Trophoblast cell (in vitro differentiated cells and primary cell): ENCODE measurements around the gene THADA.
"Not testable (repeated sequence)": the region's sequence is repeated elsewhere in the genome, so short reads cannot be mapped to it uniquely, and the experiment has no call there.

Source experiments
- DNase-seq, 2 donors: peaks; one replicate each; pipeline ENCODE4 v3.0.0-alpha.2; 2016
- H2AFZ ChIP-seq: 2 replicates; pipeline ENCODE4 v1.6.1; 2013; ENCODE audit warnings: low read length, moderate library complexity, mild to moderate bottlenecking; ENCODE audit not compliant: insufficient read depth, poor library complexity
- H2AK5ac ChIP-seq: 2 replicates; pipeline ENCODE4 v1.6.1; 2013; ENCODE audit warnings: mild to moderate bottlenecking, low read length
- H2BK120ac ChIP-seq: 2 replicates; pipeline ENCODE4 v1.6.1; 2013; ENCODE audit warnings: low read length, mild to moderate bottlenecking, moderate library complexity; ENCODE audit not compliant: insufficient read depth, poor library complexity
- H2BK12ac ChIP-seq: 2 replicates; pipeline ENCODE4 v1.6.1; 2013; ENCODE audit warnings: mild to moderate bottlenecking, low read length, moderate library complexity
- H2BK5ac ChIP-seq: 2 replicates; pipeline ENCODE4 v1.6.1; 2013; ENCODE audit warnings: low read length, low read depth, moderate library complexity, mild to moderate bottlenecking; ENCODE audit not compliant: poor library complexity
- H3K14ac ChIP-seq: 2 replicates; pipeline ENCODE4 v1.6.1; 2013; ENCODE audit warnings: mild to moderate bottlenecking, low read length
- H3K18ac ChIP-seq: 2 replicates; pipeline ENCODE4 v1.6.1; 2013; ENCODE audit warnings: mild to moderate bottlenecking, low read length
- H3K23ac ChIP-seq: 2 replicates; pipeline ENCODE4 v1.6.1; 2013; ENCODE audit warnings: low read length
- H3K27ac ChIP-seq: 2 replicates; pipeline ENCODE4 v1.5.1; 2013; ENCODE audit warnings: low read depth, mild to moderate bottlenecking, inconsistent platforms, low read length, moderate library complexity
- H3K27me3 ChIP-seq: 2 replicates; pipeline ENCODE4 v1.6.1; 2013; ENCODE audit warnings: inconsistent platforms, mild to moderate bottlenecking, low read length, moderate library complexity; ENCODE audit not compliant: insufficient read depth
- H3K36me3 ChIP-seq, 2 experiments: 1 replicate in 1 of 2; 2 replicates in 1 of 2; pipeline ENCODE4 v1.6.1; 2013; ENCODE audit warnings: low read length in 2 of 2, mild to moderate bottlenecking in 2 of 2, moderate library complexity in 1 of 2; ENCODE audit not compliant: insufficient read depth in 2 of 2, control insufficient read depth in 1 of 2
- H3K4ac ChIP-seq: 2 replicates; pipeline ENCODE4 v1.6.1; 2013; ENCODE audit warnings: low read depth, mild to moderate bottlenecking, low read length, moderate library complexity
- H3K4me1 ChIP-seq, 2 experiments: 1 replicate in 1 of 2; 2 replicates in 1 of 2; pipeline ENCODE4 v1.6.1; 2013; ENCODE audit warnings: low read length in 2 of 2, mild to moderate bottlenecking in 2 of 2, moderate library complexity in 1 of 2; ENCODE audit not compliant: insufficient read depth in 2 of 2, control insufficient read depth in 1 of 2
- H3K4me2 ChIP-seq: 2 replicates; pipeline ENCODE4 v1.6.1; 2013; ENCODE audit warnings: inconsistent platforms, mild to moderate bottlenecking, low read length, moderate library complexity
- H3K4me3 ChIP-seq: 2 replicates; pipeline ENCODE4 v1.5.1; 2013; ENCODE audit warnings: mild to moderate bottlenecking, low read depth, low read length, inconsistent platforms
- H3K79me1 ChIP-seq: one replicate; pipeline ENCODE4 v1.6.1; 2013; ENCODE audit warnings: low read length
- H3K79me2 ChIP-seq: 2 replicates; pipeline ENCODE4 v1.6.1; 2013; ENCODE audit warnings: low read length, mild to moderate bottlenecking; ENCODE audit not compliant: control insufficient read depth, insufficient read depth, poor library complexity
- H3K9ac ChIP-seq: 2 replicates; pipeline ENCODE4 v1.6.1; 2013; ENCODE audit warnings: mild to moderate bottlenecking, low read length
- H3K9me3 ChIP-seq: 2 replicates; pipeline ENCODE4 v1.6.1; 2013; ENCODE audit warnings: low read depth, mild to moderate bottlenecking, control low read depth, inconsistent platforms, low read length; ENCODE audit not compliant: insufficient read depth
- H4K12ac ChIP-seq: 2 replicates; pipeline ENCODE4 v1.6.1; 2013; ENCODE audit warnings: low read depth, mild to moderate bottlenecking, low read length, moderate library complexity
- H4K8ac ChIP-seq: 2 replicates; pipeline ENCODE4 v1.6.1; 2013; ENCODE audit warnings: low read depth, mild to moderate bottlenecking, low read length, moderate library complexity
- H4K91ac ChIP-seq: one replicate; pipeline ENCODE4 v1.6.1; 2013; ENCODE audit warnings: low read depth, mild to moderate bottlenecking, low read length, moderate library complexity
- WGBS: extraction: QIAGEN DNeasy Blood & Tissue Kit; methylation state at CpG from one replicate; pipeline ENCODE4 v1.1.7; 2013; ENCODE audit warnings: missing lambda C conversion rate; ENCODE audit not compliant: insufficient read length, insufficient coverage; ENCODE audit errors: extremely low coverage; 5-methylcytosine and 5-hydroxymethylcytosine counted together

The THADA gene

GRCh38 chr2:43191947-43192516 is 403.8 kb downstream of the THADA start:
- H3K9me3 ChIP-seq: no peaks in the 10 kb centered on the region

GRCh38 chr2:43190311-43191052 is 405.4 kb downstream of the THADA start:
- H3K9ac ChIP-seq: no peak overlapping the region
- H3K4me1 ChIP-seq: peaks cover 17 to 18% of the 10 kb centered on the region in 2 experiments
- H3K27me3 ChIP-seq: no peaks in the 10 kb centered on the region
- H3K4me2 ChIP-seq: no peak overlapping the region
- H4K8ac ChIP-seq: no peak overlapping the region
- peaks cover 2% of the 10 kb centered on the region for H3K79me2 ChIP-seq
- no peak overlapping the region for H3K14ac ChIP-seq
- H3K79me1 ChIP-seq: peaks cover 7% of the 10 kb centered on the region
- no peak overlapping the region for H3K4ac ChIP-seq
- WGBS: no CpG with 5 or more reads among the region's 10 CpGs
- H3K18ac ChIP-seq: no peak overlapping the region
- H2BK5ac ChIP-seq: no peak overlapping the region
- DNase-seq: no peak
- H2BK120ac ChIP-seq: no peak overlapping the region
- peak overlapping the region; percentile 22 for H2AK5ac ChIP-seq
- H4K12ac ChIP-seq: no peak overlapping the region
- no peaks in the 10 kb centered on the region for H3K9me3 ChIP-seq
- H3K27ac ChIP-seq: no peak overlapping the region
- H2BK12ac ChIP-seq: no peak overlapping the region
- no peak overlapping the region for H2AFZ ChIP-seq
- H3K23ac ChIP-seq: no peak overlapping the region
- H3K4me3 ChIP-seq: no peak overlapping the region
- H3K36me3 ChIP-seq: no peaks in the 10 kb centered on the region
- no peak overlapping the region for H4K91ac ChIP-seq

More at GRCh38 chr2:43191947-43192516, 403.8 kb downstream of the THADA start:
- H3K4me2 ChIP-seq: no peak overlapping the region
- H3K27ac ChIP-seq: no peak overlapping the region
- H3K14ac ChIP-seq: no peak overlapping the region
- H3K18ac ChIP-seq: no peak overlapping the region
- no peak overlapping the region for H2BK120ac ChIP-seq
- H3K9ac ChIP-seq: no peak overlapping the region
- no peak overlapping the region for H2AFZ ChIP-seq
- no peak overlapping the region for H2BK12ac ChIP-seq
- no peak overlapping the region for H3K23ac ChIP-seq
- no peak for DNase-seq
- no peak overlapping the region for H3K4ac ChIP-seq
- no peaks in the 10 kb centered on the region for H3K27me3 ChIP-seq
- H4K91ac ChIP-seq: no peak overlapping the region
- no peak overlapping the region for H3K4me3 ChIP-seq
- H2AK5ac ChIP-seq: no peak overlapping the region
- no peak overlapping the region for H2BK5ac ChIP-seq
- peaks cover 2% of the 10 kb centered on the region for H3K79me2 ChIP-seq
- peaks cover 16 to 17% of the 10 kb centered on the region in 2 experiments for H3K4me1 ChIP-seq
- H3K36me3 ChIP-seq: no peaks in the 10 kb centered on the region
- peaks cover 7% of the 10 kb centered on the region for H3K79me1 ChIP-seq
- H4K8ac ChIP-seq: no peak overlapping the region
- no CpG with 5 or more reads among the region's 3 CpGs for WGBS
- H4K12ac ChIP-seq: no peak overlapping the region

- H2AFZ ChIP-seq, H3K9me3 ChIP-seq, H3K23ac ChIP-seq, H3K79me2 ChIP-seq, H2BK120ac ChIP-seq, H3K79me1 ChIP-seq, H3K4ac ChIP-seq, H3K9ac ChIP-seq, H2BK12ac ChIP-seq, H4K91ac ChIP-seq, H3K18ac ChIP-seq, H2BK5ac ChIP-seq, H4K8ac ChIP-seq, H3K4me2 ChIP-seq, H3K14ac ChIP-seq, H3K4me3 ChIP-seq, H3K27me3 ChIP-seq, DNase-seq, H4K12ac ChIP-seq, H3K36me3 ChIP-seq, H2AK5ac ChIP-seq, H3K27ac ChIP-seq: not testable (repeated sequence)
- H3K4me1 ChIP-seq: peaks cover 18 to 19% of the 10 kb centered on the region in 2 experiments
- WGBS: no CpG with 5 or more reads among the region's 7 CpGs
Observed at GRCh38 chr2:43189861-43190260, 406.0 kb downstream of the THADA start.

GRCh38 chr2:43188561-43189386 is 407.1 kb downstream of the THADA start:
- Histone ChIP-seq H3K4me2 (no peak overlapping the region), H4K12ac (no peak overlapping the region), H3K4me3 (no peak overlapping the region), H3K18ac (no peak overlapping the region), H2AFZ (no peak overlapping the region), H3K79me2 (no peaks in the 10 kb centered on the region), H2BK5ac (no peak overlapping the region), H3K4me1 (peaks cover 12 to 14% of the 10 kb centered on the region in 2 experiments), H3K23ac (no peak overlapping the region), H2AK5ac (no peak overlapping the region), H3K14ac (no peak overlapping the region), H2BK120ac (no peak overlapping the region), H2BK12ac (no peak overlapping the region), H3K27ac (no peak overlapping the region), H3K36me3 (no peaks in the 10 kb centered on the region), H3K79me1 (peaks cover 4% of the 10 kb centered on the region), H3K9ac (no peak overlapping the region), H3K4ac (no peak overlapping the region), H3K9me3 (no peaks in the 10 kb centered on the region), H4K8ac (no peak overlapping the region), H3K27me3 (no peaks in the 10 kb centered on the region), H4K91ac (no peak overlapping the region)
- DNase-seq: no peak
- no CpG with 5 or more reads among the region's 16 CpGs for WGBS
